ENCODE results near the gene RGS6.

- TF ChIP-seq CTCF (conservative IDR thresholded peaks at IDR 0.05 in 1 of 2, IDR thresholded peaks at IDR 0.05 in 1 of 2; ENCODE audit: low read depth in 1 of 2, low read length in 2 of 2) (no peak), EZH2 (IDR thresholded peaks at IDR 0.05; ENCODE audit: low read length, missing control alignments) (no peak)
These were observed 586.7 kb downstream of the RGS6 start for GRCh38 chr14:72518809-72519377.

All from fibroblast of lung (primary cell).